Sigmoid colon (tissue), 4 donors: ENCODE results near the gene KCNB1.

Experiments used
- CTCF ChIP-seq, 4 experiments: fragments of 450-650 bp in 3 of 4; fragments of 200-600 bp in 1 of 4; IDR thresholded peaks; one replicate each; pipeline ENCODE4 v1.5.1; 2016 to 2019; ENCODE audit warnings: antibody characterized with exemption in 4 of 4, mild to moderate bottlenecking in 3 of 4, moderate library complexity in 2 of 4
- EP300 ChIP-seq, 4 donors: sonication (generic); formaldehyde crosslinking; IDR thresholded peaks; one replicate each; pipeline ENCODE4 v1.6.1; 2017; ENCODE audit warnings: antibody characterized with exemption in 4 of 4
- POLR2A ChIP-seq, 2 donors: fragments of 450-650 bp; IDR thresholded peaks; one replicate each; pipeline ENCODE4 v1.6.1; 2016; ENCODE audit warnings: antibody characterized with exemption in 2 of 2, mild to moderate bottlenecking in 2 of 2, moderate library complexity in 2 of 2

- TF ChIP-seq CTCF (IDR thresholded peaks at IDR 0.05) = no peak
- no peak for TF ChIP-seq POLR2A (IDR thresholded peaks at IDR 0.05)
- no peak for TF ChIP-seq EP300 (IDR thresholded peaks at IDR 0.05)
Observed at GRCh38 chr20:49466114-49466912, 16.2 kb downstream of the KCNB1 start.
